Peyer's patch (tissue), 4 donors: ENCODE measurements around the gene HTN3.

ENCODE experiments used
- CTCF ChIP-seq, 6 experiments: fragments of 450-650 bp in 4 of 6; fragments of 200-600 bp in 2 of 6; sonication (generic) in 1 of 6; IDR thresholded peaks; one replicate each; pipeline ENCODE4 v1.5.1; 2017 to 2019; ENCODE audit warnings: antibody characterized with exemption in 6 of 6, mild to moderate bottlenecking in 3 of 6, moderate library complexity in 1 of 6
- POLR2A ChIP-seq, 2 donors: fragments of 450-650 bp; IDR thresholded peaks; one replicate each; pipeline ENCODE4 v1.5.1; 2017; ENCODE audit warnings: antibody characterized with exemption in 2 of 2, mild to moderate bottlenecking in 2 of 2, moderate library complexity in 2 of 2

GRCh38 chr4:70000711-70001110 is 27.5 kb upstream of the HTN3 start:
- TF ChIP-seq CTCF (IDR thresholded peaks at IDR 0.05) (no peak), POLR2A (IDR thresholded peaks at IDR 0.05) (no peak)
